ENCODE measurements around the gene GUSB. TPM values are rescaled to one million over a fixed set of nuclear protein-coding genes. Genes with fewer than 3 reads are reported as not detected.

Gene GUSB
- total and polyA plus RNA-seq, 2 experiments from 2014 or later = 33.6 to 47.0 TPM

- TF ChIP-seq NANOG (IDR thresholded peaks at IDR 0.05; ENCODE audit: borderline replicate concordance) = no peak
These were observed 21.5 kb downstream of the GUSB start (continued) for GRCh38 chr7:65960351-65961074.

DNA sequence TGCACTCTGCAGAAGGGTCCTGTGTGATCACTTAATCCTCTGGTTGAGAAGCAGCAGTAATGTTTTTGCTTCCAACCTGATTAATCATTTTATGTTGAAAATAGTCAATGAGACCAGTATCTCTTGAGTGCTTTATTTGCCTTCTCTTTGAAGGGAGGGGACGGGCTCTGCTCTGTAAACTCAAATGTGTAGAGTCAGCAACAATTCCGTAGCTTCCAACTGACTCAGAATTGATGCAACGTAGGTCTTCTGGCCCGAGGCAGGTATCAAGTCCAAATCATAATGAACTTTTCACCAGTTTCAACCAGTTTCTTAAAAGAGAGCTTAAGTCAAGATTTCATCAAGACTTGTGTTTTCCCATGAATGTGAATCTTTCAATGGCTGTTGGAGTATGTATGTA, 26.3 kb downstream of the GUSB start:
- Histone ChIP-seq H3K4me3 (no peak overlapping the region), H3K4me2 (no peak overlapping the region), H3K9me2 (ENCODE audit: insufficient read depth) (no peaks in the 10 kb centered on the region), H3F3A (replicated peaks; ENCODE audit: low read depth) (no peaks in the 10 kb centered on the region; the same call in 1 of the 2 replicates), H3K4me1 (ENCODE audit: insufficient read depth) (no peaks in the 10 kb centered on the region), H4K20me1 (replicated peaks; ENCODE audit: insufficient read depth) (peaks cover 10% of the 10 kb centered on the region), H3K27me3 (ENCODE audit: insufficient read depth) (no peaks in the 10 kb centered on the region), H3K27ac (ENCODE audit: low read depth) (no peak overlapping the region), H2AFZ (no peak overlapping the region), H3K36me3 (ENCODE audit: insufficient read depth) (peaks cover 25% of the 10 kb centered on the region), H3K79me2 (replicated peaks; ENCODE audit: insufficient read depth) (no peaks in the 10 kb centered on the region)
- TF ChIP-seq POLR2AphosphoS5 (IDR thresholded peaks at IDR 0.05; ENCODE audit: low read depth) (no peak), EZH2phosphoT487 (IDR thresholded peaks at IDR 0.05; ENCODE audit: unreplicated experiment) (no peak), ZNF114 (CRISPR knock-in tag; IDR thresholded peaks at IDR 0.05) (no peak), REST (IDR thresholded peaks at IDR 0.05; ENCODE audit: unreplicated experiment) (no peak), CREB1 (CRISPR knock-in tag; IDR thresholded peaks at IDR 0.05; ENCODE audit: low read depth) (no peak), ZNF331 (CRISPR knock-in tag; IDR thresholded peaks at IDR 0.05; ENCODE audit: low read depth) (no peak), STAT1 (IDR thresholded peaks at IDR 0.05; ENCODE audit: unreplicated experiment) (no peak), NANOG (IDR thresholded peaks at IDR 0.05; ENCODE audit: borderline replicate concordance) (no peak), EZH2 (IDR thresholded peaks at IDR 0.05; ENCODE audit: low read depth, unreplicated experiment) (no peak), JUNB (IDR thresholded peaks at IDR 0.05; ENCODE audit: unreplicated experiment) (no peak)
- H3K4me3 Mint-ChIP-seq = no peak overlapping the region
- ATAC-seq (no peak), DNase-seq (ENCODE audit: low spot score) (no peak)
- H3K27me3 Mint-ChIP-seq (ENCODE audit: insufficient read depth, low read depth, poor library complexity) = no peaks in the 10 kb centered on the region
- H3K27ac Mint-ChIP-seq = no peak overlapping the region
- no peaks in the 10 kb centered on the region for H3K9me3 Mint-ChIP-seq
- H3K36me3 Mint-ChIP-seq (ENCODE audit: low read depth) = peaks cover 40% of the 10 kb centered on the region; the same call in 2 of the 3 replicates
- no peaks in the 10 kb centered on the region for H3K4me1 Mint-ChIP-seq

Measured in GM23338 (cell line).